ENCODE data around the gene SLC19A3.
"Not testable (repeated sequence)": the region's sequence is repeated elsewhere in the genome, so short reads cannot be mapped to it uniquely, and the experiment has no call there.

The SLC19A3 gene

DNA sequence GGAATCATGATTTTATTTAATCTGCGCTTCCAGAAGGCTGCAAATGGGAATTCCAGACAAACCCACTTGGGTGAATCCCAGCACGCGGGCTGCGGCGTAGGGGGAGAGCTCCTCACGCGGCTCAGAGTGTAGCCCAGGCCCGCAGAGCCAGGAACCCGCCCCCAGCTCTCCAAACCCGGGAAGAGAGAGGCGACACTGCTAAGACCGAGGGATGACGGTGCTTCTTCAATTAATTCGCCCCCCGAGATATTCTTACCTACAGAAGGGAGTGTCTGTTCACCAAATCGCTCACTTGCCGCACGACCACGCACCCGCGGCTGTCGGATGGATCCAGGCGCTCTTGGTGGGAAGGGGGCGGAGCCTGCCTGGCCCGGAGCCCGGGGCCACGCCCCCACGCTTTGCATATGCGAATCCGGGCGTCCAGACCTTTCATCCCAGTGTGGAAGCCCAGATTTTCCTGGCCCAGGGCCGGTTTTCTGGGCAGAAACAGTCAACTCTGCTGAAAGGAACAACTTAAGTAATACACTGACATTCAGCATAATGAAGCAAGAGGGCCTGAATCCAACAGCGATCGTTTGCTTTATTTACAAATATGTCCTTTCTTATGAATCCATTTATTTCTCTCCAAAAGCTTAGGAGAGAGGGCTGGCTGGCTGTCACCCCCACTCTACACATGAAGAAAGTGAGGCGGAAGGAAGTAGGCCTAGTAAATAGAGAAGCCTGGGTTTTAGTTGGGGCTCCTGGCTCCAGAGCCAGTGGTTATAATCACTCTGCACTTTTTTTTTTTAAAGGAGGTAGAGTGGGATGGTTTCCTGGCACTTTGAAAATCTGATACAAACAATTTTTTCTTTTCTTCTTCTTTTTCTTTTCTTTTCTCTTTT is at the start of gene SLC19A3:
Gene SLC19A3 (minus strand): TSS at position 342 of the 881 bp plus-strand sequence. CDS start 15,710 bp downstream, outside the sequence.
- no peak for DNase-seq

DNA sequence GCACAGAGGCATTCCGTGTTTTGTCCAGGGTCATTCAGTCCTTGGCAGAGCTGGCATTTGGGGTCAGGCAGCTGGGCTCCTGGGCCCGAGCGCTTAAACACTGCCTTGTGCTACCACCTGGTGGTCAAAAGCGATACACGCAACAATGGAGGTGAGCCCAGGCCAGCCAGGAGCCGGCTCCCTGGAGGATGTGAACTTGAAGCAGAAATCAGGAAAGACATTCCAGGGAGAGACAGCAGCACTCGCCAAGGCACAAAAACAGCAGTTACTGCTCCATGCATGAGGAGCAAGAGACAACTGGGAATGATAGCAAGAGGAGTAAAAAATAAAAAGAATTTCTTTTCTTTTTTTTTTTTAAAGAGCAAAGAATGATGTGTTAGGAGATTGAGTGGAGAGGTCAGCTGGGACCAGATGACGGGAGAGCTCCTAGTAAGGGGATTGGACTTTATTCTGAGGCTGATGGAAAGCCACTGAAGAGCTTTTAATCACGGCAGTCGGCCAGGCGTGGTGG is 48.6 kb upstream of the SLC19A3 start:
- DNase-seq, result peak; percentile 83

DNA sequence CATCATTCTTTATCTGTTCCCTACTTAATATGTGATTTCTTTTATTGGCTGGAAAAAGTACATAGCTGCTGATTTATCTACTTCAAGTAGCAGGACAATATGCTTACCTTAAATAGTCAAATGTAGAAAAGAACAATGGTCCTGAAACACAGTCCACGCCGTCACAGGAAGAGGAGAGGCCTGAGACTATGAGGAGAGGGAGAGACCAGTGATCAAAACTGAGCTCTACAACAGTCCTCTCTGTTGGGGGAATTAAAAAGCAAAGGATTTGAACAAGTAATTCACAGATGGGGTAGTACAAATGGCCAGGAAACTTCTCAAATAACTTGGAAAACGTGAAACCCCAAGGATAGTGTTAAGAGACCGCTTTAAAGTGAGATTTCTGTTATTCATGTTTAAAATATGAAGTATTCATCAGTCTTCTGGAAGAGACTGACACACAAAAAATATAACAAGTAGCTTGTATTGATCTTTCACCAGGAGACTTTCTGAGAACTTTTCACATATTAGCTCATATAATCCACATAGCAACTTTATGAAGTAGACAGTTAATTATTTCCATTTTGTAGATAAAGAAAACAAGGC is 48.1 kb upstream of the SLC19A3 start:
- no peak for DNase-seq

DNA sequence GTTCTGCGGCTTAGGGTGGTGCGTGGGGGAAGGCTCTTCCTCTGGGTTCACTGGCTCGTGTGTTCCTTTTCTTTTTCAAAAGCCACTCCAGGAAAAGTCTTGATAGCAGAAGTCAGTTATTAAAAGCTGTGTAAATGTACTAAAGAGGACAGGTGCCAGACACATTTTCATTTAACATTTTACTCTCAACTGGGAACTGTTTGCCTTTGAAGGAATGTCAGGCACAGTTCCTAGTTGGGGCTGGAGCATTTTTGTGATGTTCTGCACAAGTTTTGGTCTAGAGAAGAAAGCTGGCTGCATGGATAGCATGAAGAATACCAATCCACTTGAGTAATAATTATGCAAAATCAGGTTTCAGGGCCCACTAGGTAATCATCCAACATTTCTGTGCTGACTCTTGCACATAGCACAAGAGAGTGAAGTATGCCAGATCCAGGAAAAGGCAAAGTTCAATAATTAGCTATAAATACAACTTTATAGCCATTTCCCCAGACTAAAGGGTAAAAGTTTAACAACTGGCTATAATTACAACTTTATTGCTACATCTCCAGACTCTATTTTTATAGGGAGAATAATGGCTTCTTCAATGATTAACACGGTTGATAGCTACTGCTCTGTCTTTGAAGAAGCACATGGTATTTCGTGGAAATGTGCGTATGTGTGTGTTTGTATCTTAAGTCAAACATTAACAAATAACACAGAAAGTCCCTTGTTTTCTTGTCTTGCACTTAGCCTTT is 44.1 kb upstream of the SLC19A3 start:
- DNase-seq, result no peak

DNA sequence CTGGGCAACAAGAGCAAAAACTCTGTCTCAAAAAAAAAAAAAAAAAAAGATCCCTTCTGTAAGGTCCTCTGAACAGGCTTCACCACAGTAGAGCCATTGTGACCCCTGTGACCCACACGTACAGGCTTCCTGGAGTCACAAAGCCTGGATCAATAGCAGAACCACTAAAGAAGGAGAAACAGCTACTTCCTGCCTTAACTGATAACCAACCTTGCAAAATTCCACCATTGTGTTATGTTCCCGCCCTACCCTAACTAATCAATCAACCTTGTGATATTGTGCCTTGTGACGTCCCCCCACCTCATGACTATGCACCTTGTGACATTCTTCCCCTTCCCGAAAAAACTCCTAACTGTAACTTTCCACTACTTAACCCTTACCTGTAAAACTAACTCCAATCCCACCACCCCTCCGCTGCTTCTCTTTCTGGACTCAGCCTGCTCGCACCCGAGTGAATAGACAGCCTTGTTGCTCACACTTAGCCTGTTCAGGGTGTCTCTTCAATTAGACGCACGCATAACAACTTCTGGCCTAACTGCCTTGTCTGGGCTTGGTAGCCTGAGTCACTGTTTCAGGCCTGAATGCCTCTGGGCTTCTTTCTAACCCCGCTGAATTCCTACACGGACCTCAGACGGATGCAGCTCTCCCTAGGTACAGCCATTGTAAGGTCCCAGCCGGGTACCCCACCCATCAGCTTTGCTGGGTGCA is 41.7 kb upstream of the SLC19A3 start:
- DNase-seq, result no peak

DNA sequence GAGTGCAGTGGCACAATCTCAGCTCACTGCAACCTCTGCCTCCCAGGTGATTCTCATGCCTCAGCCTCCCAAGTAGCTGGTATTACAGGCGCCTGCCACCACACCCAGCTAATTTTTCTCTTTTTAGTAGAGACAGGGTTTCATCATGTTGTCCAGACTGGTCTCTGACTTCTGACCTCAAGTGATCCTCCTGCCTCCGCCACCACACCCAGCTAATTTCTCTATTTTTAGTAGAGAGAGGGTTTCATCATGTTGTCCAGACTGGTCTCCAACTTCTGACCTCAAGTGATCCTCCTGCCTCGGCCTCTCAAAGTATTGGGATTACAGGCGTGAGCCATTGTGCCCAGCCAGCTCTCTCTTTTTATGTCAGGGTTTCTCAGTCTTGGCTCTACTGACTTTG is 38.4 kb upstream of the SLC19A3 start:
- not testable (repeated sequence) for DNase-seq

DNA sequence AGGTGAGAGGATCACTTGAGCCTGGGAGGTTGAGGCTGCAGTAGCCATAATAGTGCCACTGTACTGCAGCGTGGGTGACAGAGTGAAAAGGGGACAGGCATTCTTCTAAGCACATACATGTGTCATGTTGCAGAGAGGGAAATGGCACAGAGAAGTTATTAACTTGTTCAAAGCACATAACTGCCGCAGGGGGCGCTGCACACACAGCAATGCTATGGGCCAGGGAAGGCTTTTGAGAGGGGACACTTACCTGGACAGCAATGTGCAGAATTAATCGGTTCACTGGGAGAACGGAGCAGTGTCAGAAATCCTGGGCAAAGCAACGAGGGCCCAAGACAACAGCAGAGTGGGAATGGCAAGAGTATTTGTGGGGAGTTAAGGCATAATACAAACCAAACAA is 30.3 kb upstream of the SLC19A3 start:
- no peak for DNase-seq

DNA sequence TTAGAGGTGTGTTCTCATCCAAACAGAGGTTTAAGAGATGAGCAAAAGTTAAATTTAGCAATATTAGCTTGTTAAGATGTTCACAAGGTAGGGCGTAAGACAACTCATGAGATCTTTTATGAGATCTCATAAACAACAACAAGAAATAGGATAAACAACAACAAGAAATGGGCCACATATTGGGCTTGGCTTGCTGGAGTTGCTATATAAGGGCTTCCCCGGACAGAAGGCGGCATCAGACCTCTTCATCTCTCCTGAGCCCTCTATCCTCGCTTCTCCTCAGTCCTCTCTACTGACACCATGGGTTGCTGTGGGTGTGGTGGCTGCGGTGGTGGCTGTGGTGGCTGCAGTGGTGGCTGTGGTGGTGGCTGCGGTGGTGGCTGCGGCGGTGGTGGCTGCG is 27.8 kb upstream of the SLC19A3 start, which contains the start of gene SCYGR8:
Gene SCYGR8 (plus strand): TSS at position 301 of the 400 bp plus-strand sequence. CDS start 0 bp downstream, at position 301.
- no peak for DNase-seq

DNA sequence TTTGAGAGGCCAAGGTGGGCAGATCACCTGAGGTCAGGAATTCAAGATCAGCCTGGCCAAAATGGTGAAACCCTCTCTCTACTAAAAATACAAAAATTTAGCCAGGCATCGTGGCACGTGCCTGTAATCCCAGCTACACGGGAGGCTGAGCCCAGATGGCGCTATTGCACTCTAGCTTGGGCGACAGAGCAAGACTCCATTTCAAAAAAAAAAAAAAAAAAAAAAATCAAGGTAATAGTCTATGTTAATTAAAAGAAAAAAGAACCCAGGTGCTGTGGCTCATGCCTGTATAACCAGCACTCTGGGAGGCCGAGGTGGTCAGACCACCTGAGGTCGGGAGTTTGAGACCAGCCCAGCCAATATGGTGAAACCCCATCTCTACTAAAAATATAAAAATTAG is 22.9 kb upstream of the SLC19A3 start:
- not testable (repeated sequence) for DNase-seq

DNA sequence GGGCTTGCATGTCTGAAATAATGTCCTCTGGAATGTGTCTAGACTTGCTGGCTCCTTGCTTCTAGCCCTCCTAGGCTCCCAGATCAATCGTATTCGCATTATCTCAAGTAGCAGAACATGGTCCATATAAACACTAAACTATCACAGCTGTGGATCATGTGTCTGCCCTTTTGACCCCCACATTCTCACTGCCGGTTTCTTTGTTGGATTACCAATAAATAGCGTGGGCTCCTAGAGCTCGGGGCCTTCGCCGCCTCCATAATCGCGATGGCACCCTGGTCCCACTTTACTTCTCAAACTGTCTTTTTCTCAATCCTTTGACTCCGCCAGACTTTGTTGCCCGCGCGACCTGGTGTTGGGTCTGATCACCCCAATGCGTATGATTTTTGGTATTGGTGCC is 21.5 kb upstream of the SLC19A3 start:
- no peak for DNase-seq

DNA sequence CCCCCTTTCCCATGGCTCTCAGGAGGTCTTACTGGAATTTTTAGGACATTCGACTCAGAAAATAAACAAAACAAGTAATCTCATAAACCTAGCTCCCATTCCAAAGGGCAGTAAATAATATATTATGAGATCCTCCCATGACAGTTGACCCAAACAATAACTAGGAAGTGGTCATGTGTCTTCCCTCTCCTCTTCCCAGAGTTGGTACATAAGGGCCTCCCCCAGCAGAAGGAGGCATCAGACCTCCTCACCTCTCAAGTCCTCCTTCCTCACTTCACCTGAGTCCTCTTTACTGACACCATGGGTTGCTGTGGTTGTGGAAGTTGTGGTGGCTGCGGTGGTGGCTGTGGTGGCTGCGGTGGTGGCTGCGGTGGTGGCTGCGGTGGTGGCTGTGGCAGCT is 10.2 kb upstream of the SLC19A3 start, which contains the start of gene SCYGR7:
Gene SCYGR7 (plus strand): TSS at position 301 of the 400 bp plus-strand sequence. CDS start 0 bp downstream, at position 301.
- no peak for DNase-seq

DNA sequence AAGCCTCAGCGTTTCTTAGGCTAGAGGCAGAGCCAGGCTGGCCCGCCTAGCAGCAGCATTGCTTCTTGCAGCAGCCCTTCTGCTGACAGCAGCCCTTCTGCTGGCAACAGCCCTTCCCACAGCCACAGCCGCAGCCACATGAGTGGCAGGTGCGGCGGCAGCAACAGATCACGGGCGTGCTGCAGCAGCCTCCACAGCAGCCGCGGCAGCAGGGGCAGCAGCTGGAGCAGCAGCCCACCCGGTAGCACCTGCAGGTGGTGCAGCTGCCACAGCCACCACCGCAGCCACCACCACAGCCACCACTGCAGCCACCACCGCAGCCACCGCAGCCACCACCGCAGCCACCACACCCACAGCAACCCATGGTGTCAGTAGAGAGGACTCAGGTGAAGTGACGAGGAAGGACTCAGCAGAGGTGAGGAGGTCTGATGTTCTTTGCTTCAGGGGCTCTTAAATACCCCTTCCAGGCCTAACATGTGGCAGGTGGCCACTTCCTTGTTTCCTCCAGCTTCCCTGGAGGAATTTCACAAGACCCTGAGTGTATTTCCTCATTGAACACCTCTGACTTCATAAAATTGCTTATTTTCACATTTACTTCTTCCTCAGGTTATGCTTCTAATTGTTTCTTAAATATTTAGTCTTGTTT is 6.7 kb upstream of the SLC19A3 start, which contains the start of gene SCYGR6:
Gene SCYGR6 (minus strand): TSS at position 364 of the 646 bp plus-strand sequence. CDS start 0 bp downstream, at position 364.
- no peak for DNase-seq

DNA sequence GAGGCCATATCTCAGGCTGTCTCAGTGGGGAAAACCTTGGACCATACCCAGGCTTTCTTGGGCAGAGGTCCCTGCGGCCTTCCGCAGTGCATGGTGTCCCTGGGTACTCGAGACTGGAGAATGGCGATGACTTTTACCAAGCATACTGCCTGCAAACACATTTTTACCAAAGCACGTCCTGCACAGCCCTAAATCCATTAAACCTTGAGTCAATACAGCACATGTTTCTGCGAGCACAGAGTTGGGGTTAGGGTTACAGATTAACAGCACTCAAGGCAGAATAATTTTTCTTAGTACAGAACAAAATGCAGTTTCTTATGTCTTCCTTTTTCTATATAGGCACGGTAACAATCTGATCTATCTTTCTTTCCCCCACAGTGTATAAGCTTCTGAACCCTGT is 5.0 kb upstream of the SLC19A3 start:
- DNase-seq, result not testable (repeated sequence)

DNA sequence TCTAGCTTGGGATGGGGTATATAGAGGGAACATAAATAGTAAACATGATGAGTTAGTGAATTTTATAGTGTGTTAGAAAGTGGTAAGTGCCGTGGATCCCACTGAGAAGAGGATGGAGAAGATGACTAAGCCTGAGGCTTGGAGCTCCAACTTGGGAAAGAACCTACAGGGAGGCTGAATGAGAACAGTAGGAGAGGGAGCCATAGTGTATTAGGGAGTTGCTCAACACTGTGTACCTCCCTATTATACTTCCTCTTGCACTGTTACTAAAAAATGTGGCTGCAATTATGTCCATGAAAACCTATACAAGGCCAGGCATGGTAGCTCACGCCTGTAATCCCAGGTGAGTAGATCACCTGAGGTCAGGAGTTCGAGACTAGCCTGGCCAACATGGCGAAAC is 2.9 kb upstream of the SLC19A3 start:
- no peak for DNase-seq

DNA sequence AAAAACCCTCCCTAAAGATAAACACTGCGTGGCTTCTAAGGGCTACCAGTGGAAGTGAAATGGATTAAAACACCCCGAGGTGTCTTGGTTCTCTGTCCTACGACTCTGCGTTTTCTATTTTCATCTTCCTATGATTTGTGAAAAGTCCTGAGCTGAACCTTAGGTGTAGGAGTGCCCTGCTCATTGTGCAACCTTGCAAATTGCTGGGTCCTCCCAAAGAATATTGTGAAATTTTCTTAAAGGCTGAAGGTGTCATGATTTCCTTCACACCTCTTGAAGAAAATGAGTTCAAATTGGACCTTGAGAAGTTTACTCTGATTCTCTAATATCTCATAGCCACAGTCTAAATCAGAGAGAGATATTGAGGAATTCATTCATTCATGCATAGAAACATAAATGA is 1.8 kb upstream of the SLC19A3 start:
- DNase-seq, result no peak

DNA sequence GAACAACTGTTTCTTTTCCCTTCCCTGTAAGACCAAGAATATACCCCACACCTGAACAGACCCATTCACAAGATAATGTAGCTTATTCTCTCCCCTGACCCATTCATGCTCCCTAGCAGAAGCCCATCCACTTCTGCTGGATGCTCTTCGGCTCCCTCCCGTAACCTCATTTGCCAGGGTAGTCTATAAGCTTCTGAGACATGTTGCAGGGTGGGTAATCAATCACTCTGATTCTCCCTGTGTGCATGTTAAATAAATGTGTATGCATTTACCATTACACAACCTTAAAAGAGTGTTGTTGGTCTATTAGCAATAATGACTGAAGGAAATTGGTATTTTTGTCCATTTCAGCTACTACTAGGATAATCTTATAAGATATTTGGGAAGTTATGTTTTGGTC is 1.3 kb downstream of the SLC19A3 start:
- DNase-seq, result no peak

DNA sequence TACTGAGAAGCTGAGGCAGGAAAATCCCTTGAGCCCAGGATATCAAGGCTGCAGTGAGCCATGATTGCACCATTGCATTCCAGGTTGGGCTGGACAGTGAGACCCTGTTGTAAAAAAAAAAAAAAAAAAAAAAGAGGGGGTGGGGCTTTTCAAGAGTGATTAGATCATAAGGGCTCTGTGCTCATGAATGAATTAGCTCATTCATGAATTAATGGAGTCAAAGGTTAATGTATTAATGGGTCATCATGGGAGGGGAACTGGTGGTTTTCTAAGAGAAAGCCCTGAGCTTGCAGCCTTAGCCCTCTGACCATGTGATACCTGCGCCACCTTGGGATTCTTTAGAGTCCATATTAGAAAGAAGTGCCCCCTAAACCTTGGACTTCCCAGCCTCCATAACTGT is 4.5 kb downstream of the SLC19A3 start:
- DNase-seq, result no peak

DNA sequence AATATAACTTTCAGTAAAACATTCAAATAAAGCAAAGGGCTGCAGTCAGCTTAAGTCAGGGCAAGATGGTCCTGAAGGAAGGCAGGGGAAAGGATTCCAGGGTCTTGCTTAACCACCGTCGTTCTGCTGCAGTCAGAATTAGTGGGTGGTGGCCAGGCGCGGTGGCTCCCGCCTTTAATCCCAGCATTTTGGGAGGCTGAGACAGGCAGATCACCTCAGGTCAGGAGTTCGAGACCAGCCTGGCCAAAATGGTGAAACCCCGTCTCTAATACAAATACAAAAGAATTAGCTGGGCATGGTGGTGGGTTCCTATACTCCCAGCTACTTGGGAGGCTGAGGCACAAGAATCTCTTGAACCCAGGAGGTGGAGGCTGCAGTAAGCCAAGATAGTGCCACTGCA is 6.8 kb downstream of the SLC19A3 start:
- no peak for DNase-seq

DNA sequence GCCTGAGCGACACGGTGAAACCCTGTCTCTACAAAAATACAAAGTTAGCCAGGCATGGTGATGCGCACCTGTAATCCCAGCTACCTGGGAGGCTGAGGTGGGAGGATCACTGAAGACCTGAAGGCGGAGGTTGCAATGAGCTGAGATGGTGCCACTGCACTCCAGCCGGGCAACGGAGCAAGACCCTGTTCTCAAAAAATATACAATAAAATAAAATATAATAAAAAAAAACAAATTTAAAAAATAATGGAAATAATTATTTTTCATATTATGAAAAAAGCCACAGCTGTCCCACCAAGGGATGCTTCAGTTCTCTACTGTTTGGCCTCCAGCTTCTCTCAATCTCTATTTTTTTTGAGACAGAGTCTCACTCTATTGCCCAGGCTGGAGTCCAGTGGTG is 10.4 kb downstream of the SLC19A3 start:
- DNase-seq, result no peak

DNA sequence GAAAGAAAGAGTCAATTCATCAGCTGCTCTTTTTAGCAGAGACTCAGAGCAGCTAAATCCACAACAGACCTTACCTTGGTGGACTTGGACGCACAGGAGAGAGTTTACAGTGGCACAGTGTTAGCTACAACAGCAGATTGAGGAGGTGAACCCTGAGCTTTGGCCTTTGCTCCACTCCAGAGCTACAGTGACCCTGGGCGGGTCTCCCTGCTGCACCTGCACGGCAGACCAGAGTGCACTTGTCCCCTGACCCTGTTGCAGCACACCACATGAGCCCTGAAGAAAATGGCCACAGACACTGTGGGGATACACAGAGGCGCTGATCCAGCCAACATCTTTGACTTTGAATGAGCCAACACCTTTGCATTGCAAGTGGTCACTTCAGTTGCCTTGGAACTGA is 11.0 kb downstream of the SLC19A3 start:
- no peak for DNase-seq

DNA sequence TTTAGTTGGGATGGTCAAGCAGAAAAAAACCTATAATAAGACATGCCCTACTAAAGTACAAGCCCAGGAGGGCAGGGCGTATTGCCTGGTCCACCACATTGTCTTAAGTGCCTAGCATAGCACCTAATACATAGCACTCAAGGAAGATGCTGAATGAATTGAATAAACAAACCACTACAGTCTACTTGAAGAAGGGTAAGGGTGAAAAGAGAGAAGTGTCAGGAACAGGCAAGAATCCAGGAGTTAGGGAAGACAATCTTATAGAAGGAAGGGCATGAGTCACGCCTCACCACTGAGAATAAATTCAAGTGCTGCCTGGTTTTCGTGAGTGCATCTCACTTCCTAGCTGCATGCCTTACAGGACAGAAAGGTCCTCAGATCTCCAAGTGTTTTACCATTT is 13.9 kb downstream of the SLC19A3 start:
- DNase-seq, result no peak

DNA sequence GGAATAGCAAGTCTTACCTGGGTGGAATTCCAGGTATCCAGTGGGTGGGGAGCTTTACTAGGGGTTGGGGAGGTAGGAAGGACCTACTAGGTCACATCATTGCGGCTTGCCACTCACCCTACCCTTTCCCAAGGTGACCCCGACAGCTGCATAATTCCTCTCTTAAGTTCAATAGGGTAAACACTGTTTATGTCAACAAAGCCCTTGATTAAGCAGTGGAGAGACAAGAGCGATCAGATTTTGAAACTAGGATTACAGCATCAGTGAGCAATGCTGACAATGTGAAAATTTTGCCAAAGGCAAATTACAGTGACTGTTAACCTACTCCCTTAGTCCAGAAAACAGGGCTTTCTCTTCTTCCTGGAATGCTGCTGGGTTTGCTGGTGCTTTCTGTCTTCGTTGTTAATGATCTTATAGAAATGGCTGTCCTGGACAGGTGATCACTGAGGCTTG is 14.5 kb downstream of the SLC19A3 start:
- DNase-seq, result no peak
